H7 (cell line): ENCODE data around the gene PRRX2. TPM values are rescaled to one million over a fixed set of nuclear protein-coding genes. Genes with fewer than 3 reads are reported as not detected.
"Not testable (repeated sequence)": the region's sequence is repeated elsewhere in the genome, so short reads cannot be mapped to it uniquely, and the experiment has no call there.

ENCODE experiments used
- DNase-seq: peaks from one replicate; pipeline ENCODE4 v3.0.0; 2012
- H3K27me3 ChIP-seq: 2 replicates; pipeline ENCODE4 v1.6.0; 2011; ENCODE audit warnings: mild to moderate bottlenecking, low read length; ENCODE audit not compliant: control insufficient read depth, insufficient read depth
- H3K36me3 ChIP-seq: replicated peaks from 2 replicates; pipeline ENCODE4 v1.5.1; 2011; ENCODE audit warnings: low read length; ENCODE audit not compliant: control insufficient read depth, insufficient read depth
- H3K4me3 ChIP-seq: 2 replicates; pipeline ENCODE4 v1.5.1; 2011; ENCODE audit warnings: low read depth, mild to moderate bottlenecking, control low read depth, low read length, moderate library complexity; ENCODE audit not compliant: insufficient read depth
- total RNA-seq: library from RNA; depleted of rRNA; stranded (reverse); fragments of >200 nt; shearing (Covaris generic); gene quantifications from 2 replicates; pipeline ENCODE4 v1.2.3, GENCODE V29; 2014

The PRRX2 gene
- total RNA-seq, 1 experiment from 2014 or later, result 12.7 TPM

GRCh38 chr9:129655154-129655553, 10.3 kb upstream of the PRRX2 start:
- Histone ChIP-seq H3K4me3 (no peak overlapping the region), H3K36me3 (no peaks in the 10 kb centered on the region), H3K27me3 (no peaks in the 10 kb centered on the region)
- no peak for DNase-seq

- DNase-seq, result no peak
- Histone ChIP-seq H3K36me3 (no peaks in the 10 kb centered on the region), H3K27me3 (no peaks in the 10 kb centered on the region; the same call in 1 of the 2 replicates), H3K4me3 (no peak overlapping the region)
These were observed 9.8 kb upstream of the PRRX2 start for GRCh38 chr9:129655696-129656095.

DNA sequence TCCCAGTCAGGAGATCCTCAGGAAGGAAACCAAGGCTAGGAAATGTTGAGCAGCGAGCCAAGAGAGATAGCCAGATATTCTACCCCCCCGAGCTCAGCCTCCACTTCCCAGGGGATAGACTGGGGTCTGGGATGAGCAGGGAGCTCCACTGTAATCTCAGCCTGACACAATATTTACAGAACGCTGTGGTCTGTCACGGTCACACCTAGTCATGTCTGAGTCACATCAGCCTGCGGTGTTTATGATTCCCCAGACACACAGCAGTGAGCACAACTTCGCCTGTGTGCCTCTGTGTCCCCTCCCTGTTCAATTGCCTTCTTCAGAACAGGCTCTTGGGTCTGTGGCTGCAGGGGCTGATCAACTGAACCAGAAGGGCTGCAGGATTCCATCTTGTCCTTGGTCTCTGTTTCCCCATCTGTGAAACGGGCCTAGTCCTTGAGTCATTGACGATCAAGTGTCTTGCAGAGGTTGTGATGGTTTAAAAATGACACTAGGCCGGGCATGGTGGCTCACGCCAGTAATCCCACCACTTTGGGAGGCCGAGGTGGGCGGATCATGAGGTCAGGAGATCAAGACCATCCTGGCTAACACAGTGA, 8.6 kb upstream of the PRRX2 start:
- Histone ChIP-seq H3K27me3 (no peaks in the 10 kb centered on the region; the same call in 1 of the 2 replicates), H3K4me3 (no peak overlapping the region), H3K36me3 (no peaks in the 10 kb centered on the region)
- no peak for DNase-seq

DNA sequence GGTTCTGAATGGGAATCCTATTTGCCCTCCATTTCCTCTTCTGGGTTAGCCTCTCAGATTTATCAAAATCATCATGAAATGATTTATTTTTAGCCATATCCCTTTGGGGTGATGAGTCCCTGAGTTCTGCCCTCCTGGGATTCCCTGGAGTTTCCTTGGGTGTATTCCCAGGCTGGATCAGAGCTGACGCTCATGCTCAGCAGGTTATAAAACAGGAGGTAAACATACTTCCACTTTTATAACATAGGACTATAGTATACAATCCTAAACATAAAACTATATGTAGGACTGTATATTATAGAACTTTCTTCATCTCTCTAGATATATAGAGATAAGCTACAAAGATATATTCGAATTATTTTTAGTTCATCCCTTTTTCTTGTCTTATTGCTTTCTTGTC, 4.4 kb upstream of the PRRX2 start:
- Histone ChIP-seq H3K27me3 (peaks cover 16% of the 10 kb centered on the region), H3K4me3 (no peak overlapping the region), H3K36me3 (no peaks in the 10 kb centered on the region)
- DNase-seq, result no peak

GRCh38 chr9:129662239-129662638, 3.2 kb upstream of the PRRX2 start:
- not testable (repeated sequence) for H3K4me3 ChIP-seq, DNase-seq, H3K36me3 ChIP-seq
- H3K27me3 ChIP-seq, result peaks cover 19% of the 10 kb centered on the region

GRCh38 chr9:129664746-129665388, 580 bp upstream of the PRRX2 start:
- peak; percentile 87 for DNase-seq
- Histone ChIP-seq H3K36me3 (no peaks in the 10 kb centered on the region), H3K4me3 (peak overlapping the region; percentile 42), H3K27me3 (peaks cover 21% of the 10 kb centered on the region)

- Histone ChIP-seq H3K36me3 (no peaks in the 10 kb centered on the region), H3K4me3 (peak overlapping the region; percentile 51), H3K27me3 (peaks cover 21% of the 10 kb centered on the region)
- peak; percentile 84 for DNase-seq
These were observed 520 bp downstream of the PRRX2 start for GRCh38 chr9:129665814-129666520.

DNA sequence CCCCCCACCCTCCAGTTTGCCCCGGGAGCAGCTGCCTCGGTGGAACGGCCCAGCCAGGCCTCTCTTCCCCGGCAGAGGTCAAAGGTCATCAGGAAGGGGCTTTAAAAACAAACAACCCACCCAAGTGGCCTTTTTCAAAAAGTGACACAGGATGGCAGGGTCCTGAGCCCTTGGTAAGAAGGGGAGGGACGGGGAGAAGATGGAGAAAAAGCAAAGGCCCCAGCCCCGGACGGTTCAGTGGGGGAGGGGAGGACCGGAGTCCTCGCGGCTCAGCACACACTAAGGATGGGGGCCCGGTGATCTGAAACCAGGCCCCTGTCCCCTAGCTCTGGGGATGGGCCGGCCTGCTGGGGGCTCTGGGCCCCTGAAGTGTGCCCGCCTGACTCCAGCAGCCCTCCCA, 1.1 kb downstream of the PRRX2 start:
- Histone ChIP-seq H3K27me3 (peaks cover 21% of the 10 kb centered on the region), H3K4me3 (peak overlapping the region; percentile 51), H3K36me3 (no peaks in the 10 kb centered on the region)
- DNase-seq, result peak; percentile 87

DNA sequence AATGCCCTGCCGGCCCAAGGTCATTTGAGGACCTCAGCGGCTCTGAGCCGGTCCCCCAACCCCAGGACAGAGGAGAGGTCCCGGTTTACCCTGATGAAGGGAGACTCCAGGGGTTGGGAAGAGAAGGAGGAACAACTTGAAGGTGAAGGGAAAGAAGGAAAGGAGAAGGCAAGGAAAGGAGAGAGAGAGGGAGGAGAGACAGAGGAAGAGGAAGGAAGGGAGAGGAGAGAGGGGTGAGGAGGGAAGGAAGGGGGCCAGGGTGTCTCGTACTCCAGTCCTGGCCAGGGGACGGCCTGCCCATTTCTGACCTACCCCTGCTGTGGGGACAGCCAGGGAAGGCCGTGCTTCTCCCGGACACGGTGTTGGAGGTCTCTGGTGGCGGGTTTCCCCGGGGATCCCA, 1.9 kb downstream of the PRRX2 start:
- no peak for DNase-seq
- peaks cover 21% of the 10 kb centered on the region for H3K27me3 ChIP-seq
- no peaks in the 10 kb centered on the region for H3K36me3 ChIP-seq
- H3K4me3 ChIP-seq, result no peak overlapping the region

GRCh38 chr9:129667850-129668249, 2.4 kb downstream of the PRRX2 start:
- Histone ChIP-seq H3K4me3 (no peak overlapping the region), H3K27me3 (peaks cover 21% of the 10 kb centered on the region), H3K36me3 (no peaks in the 10 kb centered on the region)
- peak; percentile 67 for DNase-seq

DNA sequence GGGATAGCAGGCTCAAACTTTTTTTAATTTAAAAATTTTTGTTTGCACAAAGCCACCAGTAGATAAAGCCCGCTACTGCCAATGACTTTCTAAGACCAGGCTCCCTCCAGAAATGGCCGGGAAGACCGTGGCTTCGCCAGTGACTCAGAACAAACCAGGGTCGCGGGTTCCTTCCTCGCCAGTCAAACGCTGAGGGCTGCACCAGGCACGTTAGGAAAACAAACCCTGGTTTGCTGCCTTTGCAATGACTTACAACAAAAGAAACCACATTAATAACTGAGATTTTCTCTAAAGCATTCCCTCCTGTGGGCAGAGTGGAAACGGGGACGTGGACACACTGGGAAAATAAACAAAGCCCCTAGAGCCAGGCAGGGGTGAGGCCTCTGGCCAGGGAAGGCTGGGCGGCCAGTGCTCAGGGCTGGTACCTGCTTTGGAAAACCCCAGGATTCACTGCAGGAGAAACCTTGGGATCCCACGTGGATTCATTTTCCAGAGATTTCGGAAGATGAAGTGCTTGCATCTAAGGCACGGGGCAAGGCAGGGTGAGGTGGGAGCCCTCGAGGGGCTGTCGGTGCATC, 3.8 kb downstream of the PRRX2 start:
- Histone ChIP-seq H3K36me3 (no peaks in the 10 kb centered on the region), H3K4me3 (no peak overlapping the region)
- peak; percentile 59 for DNase-seq

DNA sequence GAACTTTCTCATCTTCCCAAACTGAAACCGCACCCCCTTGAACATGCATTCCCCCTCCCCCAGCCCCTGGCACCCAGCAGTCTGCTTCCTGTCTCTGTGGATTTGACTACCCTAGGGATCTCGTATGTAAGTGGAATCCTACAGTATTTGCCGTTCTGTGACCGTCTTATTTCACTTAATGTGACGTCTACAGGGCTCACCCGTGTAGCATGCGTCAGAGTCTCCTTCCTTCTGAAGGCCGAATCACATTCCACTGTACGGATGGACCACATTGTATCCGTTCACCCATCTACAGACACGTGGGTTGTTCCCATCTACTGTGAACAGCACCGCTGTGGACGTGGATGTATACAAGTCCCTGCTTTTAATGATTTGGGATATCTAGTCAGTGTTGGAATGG, 4.5 kb downstream of the PRRX2 start:
- no peak overlapping the region for H3K4me3 ChIP-seq
- H3K36me3 ChIP-seq, result no peaks in the 10 kb centered on the region
- H3K27me3 ChIP-seq, result peaks cover 12% of the 10 kb centered on the region
- DNase-seq, result no peak

More for the DNA sequence above, 3.8 kb downstream of the PRRX2 start:
- peaks cover 17% of the 10 kb centered on the region for H3K27me3 ChIP-seq

- no peak overlapping the region for H3K4me3 ChIP-seq
- H3K36me3 ChIP-seq, result no peaks in the 10 kb centered on the region
- no peak for DNase-seq
- H3K27me3 ChIP-seq, result peaks cover 5% of the 10 kb centered on the region
These were observed 5.6 kb downstream of the PRRX2 start for GRCh38 chr9:129671065-129671464.

- no peak for DNase-seq
These were observed 6.1 kb downstream of the PRRX2 start for GRCh38 chr9:129671519-129671918.

DNA sequence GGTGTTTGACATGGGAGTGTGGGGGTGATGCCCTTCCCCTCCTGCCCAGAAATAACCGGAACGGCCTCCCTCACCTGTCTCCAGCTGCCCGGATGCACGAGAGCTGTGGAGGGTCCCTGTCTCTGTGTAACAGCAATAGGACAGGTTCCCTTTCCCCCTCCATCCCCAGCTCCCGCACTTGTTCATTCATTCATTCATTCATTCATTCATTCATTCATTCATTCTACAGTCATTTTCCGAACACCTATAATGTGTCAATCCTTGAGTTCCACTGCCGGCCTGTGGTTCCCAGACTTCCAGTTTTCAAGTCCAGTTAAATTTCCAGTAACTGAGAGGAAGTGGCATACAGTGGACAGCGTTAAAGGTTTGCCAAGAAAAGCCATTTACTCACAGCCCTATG, 7.3 kb downstream of the PRRX2 start:
- no peaks in the 10 kb centered on the region for H3K36me3 ChIP-seq
- H3K27me3 ChIP-seq, result no peaks in the 10 kb centered on the region
- no peak overlapping the region for H3K4me3 ChIP-seq
- DNase-seq, result no peak

More at GRCh38 chr9:129671519-129671918, 6.1 kb downstream of the PRRX2 start:
- H3K27me3 ChIP-seq, result 0 out of 2 replicates have a peak, but pooled peaks cover 2% of the 10 kb centered on the region
- no peaks in the 10 kb centered on the region for H3K36me3 ChIP-seq
- H3K4me3 ChIP-seq, result no peak overlapping the region
